Stomach (tissue), 9 donors: ENCODE data around the gene UBAC1. TPM values are rescaled to one million over a fixed set of nuclear protein-coding genes. Genes with fewer than 3 reads are reported as not detected.

Experiments
- DNase-seq, 2 donors: peaks; one replicate each; pipeline versions ENCODE4 v3.0.0 to v3.0.0-alpha.2; 2013 to 2019
- H3K27ac ChIP-seq, 5 donors: fragments of 200-600 bp in 4 of 5; sonication (generic) in 4 of 5; one replicate each; pipeline ENCODE4 v1.5.1; 2013 to 2019; ENCODE audit warnings: mild to moderate bottlenecking in 1 of 5, moderate library complexity in 1 of 5
- H3K27me3 ChIP-seq, 3 donors: fragments of 200-600 bp; sonication (generic); one replicate each; pipeline ENCODE4 v1.5.1; 2017 to 2019; ENCODE audit warnings: mixed run types in 1 of 3
- H3K36me3 ChIP-seq, 4 donors: fragments of 200-600 bp; sonication (generic); 1 replicate in 3 of 4; 2 replicates in 1 of 4; pipeline ENCODE4 v1.5.1; 2016 to 2019
- H3K4me1 ChIP-seq, 4 donors: fragments of 200-600 bp; sonication (generic); one replicate each; pipeline ENCODE4 v1.5.1; 2016 to 2019
- H3K4me3 ChIP-seq, 4 donors: fragments of 200-600 bp; sonication (generic) in 3 of 4; one replicate each; pipeline ENCODE4 v1.5.1; 2016 to 2019; ENCODE audit warnings: mild to moderate bottlenecking in 1 of 4
- H3K9me3 ChIP-seq, 4 donors: fragments of 200-600 bp; sonication (generic); one replicate each; pipeline ENCODE4 v1.5.1; 2016 to 2019
- EP300 ChIP-seq: sonication (generic); formaldehyde crosslinking; IDR thresholded peaks from one replicate; pipeline ENCODE4 v1.6.1; 2017; ENCODE audit warnings: antibody characterized with exemption
- POLR2A ChIP-seq, 4 donors: fragments of 450-650 bp; IDR thresholded peaks; one replicate each; pipeline ENCODE4 v1.6.1; 2016; ENCODE audit warnings: antibody characterized with exemption in 4 of 4, control low read depth in 2 of 4, mild to moderate bottlenecking in 1 of 4, moderate library complexity in 1 of 4
- POLR2AphosphoS5 ChIP-seq, 3 donors: sonication (generic); formaldehyde crosslinking; IDR thresholded peaks; one replicate each; pipeline ENCODE4 v1.6.1; 2016; ENCODE audit warnings: antibody characterized with exemption in 3 of 3
- WGBS, 5 donors: extraction: QIAGEN DNeasy Blood & Tissue Kit in 3 of 5; methylation state at CpG; one replicate each; pipeline versions ENCODE4 v1.1.5 to v1.1.7; 2013 to 2018; 5-methylcytosine and 5-hydroxymethylcytosine counted together
- intact Hi-C: fragments of 100-400 bp; cut with DNase I; formaldehyde crosslinking; loops from one replicate; pipeline ENCODE4 v1.15.1; 2023; ENCODE audit warnings: low total_unique reads
- polyA plus RNA-seq, 3 donors: library from polyadenylated mRNA; stranded (reverse); fragments of 200-250 nt; gene quantifications; one replicate each; pipeline ENCODE4 v1.2.3, GENCODE V29; 2013
- total RNA-seq, 5 donors: library from RNA; depleted of rRNA; stranded (reverse); fragments of >200 nt; gene quantifications; one replicate each; pipeline versions ENCODE4 v1.1.0 to v1.2.3, GENCODE V29; 2014 to 2016
- TF ChIP-seq, protein P1 (sequence below), 7 experiments: fragments of 450-650 bp in 4 of 7; fragments of 200-600 bp in 3 of 7; sonication (generic) in 3 of 7; IDR thresholded peaks; one replicate each; pipeline ENCODE4 v1.5.1; 2016 to 2019; ENCODE audit warnings: antibody characterized with exemption in 7 of 7, control low read depth in 2 of 7, mild to moderate bottlenecking in 1 of 7
- donor health status: healthy with polysubstance abuse.
- donor health status: Bipolar disorder and iron deficiency.
- donor health status: healthy.

Gene UBAC1
- total and polyA plus RNA-seq, 8 donors: 22.6 to 70.1 (median 42.6) TPM

DNA sequence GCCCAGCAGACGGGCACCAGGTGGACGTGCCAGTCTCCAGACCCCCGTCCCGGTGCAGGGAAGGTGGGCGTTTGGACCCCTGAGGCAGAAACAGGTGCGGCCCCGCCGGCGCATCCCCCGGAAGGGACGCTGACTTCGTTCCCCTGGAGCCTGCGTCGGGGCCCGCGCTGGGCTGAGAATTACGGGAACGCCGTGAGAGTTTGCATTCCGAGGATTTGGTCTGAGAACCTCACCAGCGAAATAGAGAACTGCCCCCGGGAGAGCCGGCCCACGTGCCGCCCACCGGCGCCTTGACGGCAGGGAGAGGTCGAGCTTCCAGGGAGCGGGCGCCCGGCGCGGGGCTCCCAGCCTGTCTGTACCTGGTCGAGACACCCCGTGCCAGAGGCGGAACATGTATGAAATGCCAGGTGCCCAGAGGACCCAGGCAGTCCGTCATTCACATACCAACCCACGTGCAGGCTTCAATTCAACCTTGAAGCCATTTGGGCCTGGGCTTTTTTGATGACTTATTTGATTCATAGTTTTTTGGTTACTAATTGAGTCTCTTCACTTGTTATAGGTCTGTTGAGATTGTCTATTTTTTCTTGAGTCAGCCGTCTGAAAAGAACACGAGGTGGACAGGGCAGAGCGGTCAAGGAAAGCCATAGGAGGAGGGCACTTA is 53.0 kb downstream of the UBAC1 start:
- Histone ChIP-seq H3K36me3 (peaks cover 2 to 28% (median 26%) of the 10 kb centered on the region in 4 donors), H3K4me3 (peak overlapping the region; percentile 73 to 99 (median 82)), H3K9me3 (peaks cover 0 to 18% (median 2%) of the 10 kb centered on the region in 4 donors), H3K4me1 (peaks cover 22 to 45% (median 45%) of the 10 kb centered on the region in 4 donors), H3K27ac (peak overlapping the region; percentile 80 to 89 (median 85)), H3K27me3 (no peaks in the 10 kb centered on the region)
- WGBS, 5 donors: 13 to 32% (median 17%) methylated on average over 12 to 42 of the region's 42 CpGs
- DNase-seq: no peak
- TF ChIP-seq, protein P1, sequence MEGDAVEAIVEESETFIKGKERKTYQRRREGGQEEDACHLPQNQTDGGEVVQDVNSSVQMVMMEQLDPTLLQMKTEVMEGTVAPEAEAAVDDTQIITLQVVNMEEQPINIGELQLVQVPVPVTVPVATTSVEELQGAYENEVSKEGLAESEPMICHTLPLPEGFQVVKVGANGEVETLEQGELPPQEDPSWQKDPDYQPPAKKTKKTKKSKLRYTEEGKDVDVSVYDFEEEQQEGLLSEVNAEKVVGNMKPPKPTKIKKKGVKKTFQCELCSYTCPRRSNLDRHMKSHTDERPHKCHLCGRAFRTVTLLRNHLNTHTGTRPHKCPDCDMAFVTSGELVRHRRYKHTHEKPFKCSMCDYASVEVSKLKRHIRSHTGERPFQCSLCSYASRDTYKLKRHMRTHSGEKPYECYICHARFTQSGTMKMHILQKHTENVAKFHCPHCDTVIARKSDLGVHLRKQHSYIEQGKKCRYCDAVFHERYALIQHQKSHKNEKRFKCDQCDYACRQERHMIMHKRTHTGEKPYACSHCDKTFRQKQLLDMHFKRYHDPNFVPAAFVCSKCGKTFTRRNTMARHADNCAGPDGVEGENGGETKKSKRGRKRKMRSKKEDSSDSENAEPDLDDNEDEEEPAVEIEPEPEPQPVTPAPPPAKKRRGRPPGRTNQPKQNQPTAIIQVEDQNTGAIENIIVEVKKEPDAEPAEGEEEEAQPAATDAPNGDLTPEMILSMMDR (IDR thresholded peaks at IDR 0.05): no peak
- no peak for TF ChIP-seq POLR2AphosphoS5 (IDR thresholded peaks at IDR 0.05)
- TF ChIP-seq POLR2A (IDR thresholded peaks at IDR 0.05): no peak
- no peak for TF ChIP-seq EP300
- intact Hi-C loops: no loop called here

DNA sequence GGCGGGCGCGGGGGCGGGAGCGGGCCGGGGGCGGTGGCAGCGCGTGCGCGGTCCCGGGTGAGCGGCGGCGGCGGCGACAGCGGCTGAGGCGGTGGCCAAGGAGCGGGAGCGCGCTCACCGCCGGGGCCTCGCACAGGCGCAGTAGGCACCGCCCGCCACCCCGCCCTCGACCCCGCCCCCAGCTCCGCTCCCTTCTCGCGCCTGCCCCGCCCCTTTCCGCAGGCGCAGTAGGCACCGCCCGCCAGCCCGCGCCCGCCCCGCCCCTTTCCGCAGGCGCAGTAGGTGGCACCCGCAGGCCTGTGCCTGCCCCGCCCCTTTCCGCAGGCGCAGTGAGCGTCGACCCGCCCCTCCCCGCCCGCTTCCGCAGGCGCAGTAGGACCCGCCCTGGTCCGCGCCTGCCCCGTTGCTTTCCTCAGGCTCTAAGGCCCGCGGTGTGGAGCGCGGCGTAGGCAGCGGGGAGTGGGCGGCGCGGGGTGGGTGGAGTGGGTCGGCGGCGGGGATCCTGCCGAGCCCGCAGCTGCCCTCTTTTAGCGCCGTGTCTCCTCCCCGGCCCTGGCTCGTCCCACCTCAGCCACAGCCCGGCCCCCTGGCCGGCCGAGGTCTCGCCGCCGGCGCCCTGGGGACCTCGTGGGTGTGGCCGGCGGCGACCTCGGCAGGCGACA is 53.6 kb downstream of the UBAC1 start, which contains the start of gene CAMSAP1:
Gene CAMSAP1, minus strand, starts transcription at position 116 of the 662 bp plus-strand sequence. CDS start 387 bp downstream, outside the sequence.
- TF ChIP-seq POLR2A (IDR thresholded peaks at IDR 0.05): no peak
- peak in 2 of 3 donors; percentile 53 to 82 for TF ChIP-seq POLR2AphosphoS5 (IDR thresholded peaks at IDR 0.05)
- Histone ChIP-seq H3K4me3 (peak within 1 kb of the TSS; percentile 73 to 99 (median 82)), H3K27ac (peak within 1 kb of the TSS; percentile 80 to 89 (median 85)), H3K4me1 (peaks cover 22 to 51% (median 47%) of the 10 kb centered on the region in 4 donors), H3K27me3 (no peaks in the 10 kb centered on the region), H3K36me3 (peaks cover 0 to 21% (median 21%) of the 10 kb centered on the region in 4 donors), H3K9me3 (peaks cover 0 to 11% (median 0%) of the 10 kb centered on the region in 4 donors)
- intact Hi-C loops: no loop called here
- 0 to 3% (median 1%) methylated on average over 21 to 88 of the region's 91 CpGs for WGBS, 5 donors
- peak; percentile 94 to 99 for DNase-seq

DNA sequence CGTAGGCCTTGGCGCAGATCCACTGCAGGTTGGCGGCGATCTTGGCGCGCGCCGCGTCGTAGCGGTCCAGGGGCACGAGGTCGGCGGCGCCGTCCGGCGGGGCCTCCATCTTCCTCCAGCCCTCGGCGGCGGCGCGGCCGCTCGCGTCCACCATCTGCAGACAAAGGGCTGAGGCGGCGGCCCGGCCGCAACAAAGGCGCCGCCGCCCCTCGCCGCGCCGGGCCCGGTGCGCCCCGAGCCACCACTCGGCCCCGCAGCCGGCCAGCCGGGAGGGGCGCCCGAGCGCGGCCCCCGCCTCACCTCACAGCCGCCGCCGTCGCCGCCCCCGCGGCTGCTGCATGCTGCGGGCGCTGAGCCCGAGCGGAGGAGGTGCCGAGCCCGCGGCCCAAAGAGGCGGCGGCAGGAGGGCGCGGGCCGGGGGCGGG is 54.2 kb downstream of the UBAC1 start:
- DNase-seq: no peak
- peaks cover 22 to 52% (median 47%) of the 10 kb centered on the region in 4 donors for H3K4me1 ChIP-seq
- H3K27ac ChIP-seq: peak overlapping the region in 3 of 5 donors; percentile 68 to 87 (median 85)
- WGBS, 5 donors: 0% methylated on average over 2 to 64 of the region's 69 CpGs
- peak overlapping the region; percentile 66 to 89 (median 76) for H3K4me3 ChIP-seq
- peaks cover 0 to 6% (median 0%) of the 10 kb centered on the region in 4 donors for H3K9me3 ChIP-seq
- TF ChIP-seq, protein P1 (IDR thresholded peaks at IDR 0.05): no peak
- no peak for TF ChIP-seq EP300
- TF ChIP-seq POLR2A (IDR thresholded peaks at IDR 0.05): no peak
- no peak for TF ChIP-seq POLR2AphosphoS5 (IDR thresholded peaks at IDR 0.05)
- intact Hi-C loops: no loop called here
- peaks cover 0 to 16% (median 15%) of the 10 kb centered on the region in 4 donors for H3K36me3 ChIP-seq
- no peaks in the 10 kb centered on the region for H3K27me3 ChIP-seq

DNA sequence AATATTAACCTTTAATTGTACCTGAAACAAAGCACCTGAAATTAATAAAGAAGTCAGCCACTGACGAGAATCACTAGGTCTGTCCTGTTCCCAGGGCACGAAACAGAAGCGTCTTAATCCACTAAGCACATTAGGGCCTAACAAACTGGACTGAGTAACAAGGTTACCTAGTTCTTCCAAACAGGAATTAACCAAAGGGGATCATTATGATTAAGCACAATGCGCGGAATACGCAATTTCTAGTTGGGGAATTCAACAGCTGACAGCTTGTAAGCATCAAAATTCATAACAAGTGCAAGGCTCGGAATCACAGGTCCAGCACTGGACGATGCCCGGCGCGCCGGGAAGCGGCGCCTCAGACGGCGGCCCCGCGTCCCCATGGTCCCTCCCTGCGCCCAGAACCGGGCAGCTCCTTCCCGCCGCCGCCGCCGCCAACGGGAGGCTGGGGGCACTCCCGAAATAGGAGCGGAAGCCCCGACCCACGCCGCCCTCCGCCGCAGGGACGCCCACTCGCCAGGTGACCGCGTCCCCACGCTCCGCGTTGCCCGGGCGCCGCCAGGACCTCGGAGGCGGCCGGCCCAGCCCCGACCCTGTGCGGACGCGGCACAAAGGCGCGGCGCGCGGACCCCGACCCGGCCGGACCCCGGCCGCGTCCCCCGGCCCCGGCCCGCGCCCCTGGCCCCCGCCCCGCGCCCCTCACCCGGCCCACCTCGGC is 54.7 kb downstream of the UBAC1 start:
- Histone ChIP-seq H3K9me3 (peaks cover 0 to under 1% (median 0%) of the 10 kb centered on the region in 4 donors), H3K36me3 (peaks cover 0 to 10% (median 10%) of the 10 kb centered on the region in 4 donors), H3K4me1 (peaks cover 22 to 56% (median 47%) of the 10 kb centered on the region in 4 donors), H3K27me3 (no peaks in the 10 kb centered on the region), H3K4me3 (peak overlapping the region; percentile 66 to 89 (median 76)), H3K27ac (peak overlapping the region; percentile 50 to 87 (median 78))
- no peak for TF ChIP-seq POLR2A (IDR thresholded peaks at IDR 0.05)
- no peak for TF ChIP-seq EP300
- no peak for TF ChIP-seq POLR2AphosphoS5 (IDR thresholded peaks at IDR 0.05)
- TF ChIP-seq, protein P1 (IDR thresholded peaks at IDR 0.05): no peak
- intact Hi-C loops: no loop called here
- WGBS, 5 donors: 1 to 2% (median 1%) methylated on average over 16 to 70 of the region's 70 CpGs
- peak in 1 of 2 donors; percentile 62 for DNase-seq
